HG03139 (cell line): Measurements from ENCODE around the gene MYL11.

Experiments used
- ATAC-seq: cut with Tn5 transposase; IDR thresholded peaks from one replicate; pipeline ENCODE4 v1.9.1; 2021; ENCODE audit not compliant: unreplicated experiment

The MYL11 gene

GRCh38 chr16:30369938-30370455, 4.6 kb upstream of the MYL11 start:
- no peak for ATAC-seq

DNA sequence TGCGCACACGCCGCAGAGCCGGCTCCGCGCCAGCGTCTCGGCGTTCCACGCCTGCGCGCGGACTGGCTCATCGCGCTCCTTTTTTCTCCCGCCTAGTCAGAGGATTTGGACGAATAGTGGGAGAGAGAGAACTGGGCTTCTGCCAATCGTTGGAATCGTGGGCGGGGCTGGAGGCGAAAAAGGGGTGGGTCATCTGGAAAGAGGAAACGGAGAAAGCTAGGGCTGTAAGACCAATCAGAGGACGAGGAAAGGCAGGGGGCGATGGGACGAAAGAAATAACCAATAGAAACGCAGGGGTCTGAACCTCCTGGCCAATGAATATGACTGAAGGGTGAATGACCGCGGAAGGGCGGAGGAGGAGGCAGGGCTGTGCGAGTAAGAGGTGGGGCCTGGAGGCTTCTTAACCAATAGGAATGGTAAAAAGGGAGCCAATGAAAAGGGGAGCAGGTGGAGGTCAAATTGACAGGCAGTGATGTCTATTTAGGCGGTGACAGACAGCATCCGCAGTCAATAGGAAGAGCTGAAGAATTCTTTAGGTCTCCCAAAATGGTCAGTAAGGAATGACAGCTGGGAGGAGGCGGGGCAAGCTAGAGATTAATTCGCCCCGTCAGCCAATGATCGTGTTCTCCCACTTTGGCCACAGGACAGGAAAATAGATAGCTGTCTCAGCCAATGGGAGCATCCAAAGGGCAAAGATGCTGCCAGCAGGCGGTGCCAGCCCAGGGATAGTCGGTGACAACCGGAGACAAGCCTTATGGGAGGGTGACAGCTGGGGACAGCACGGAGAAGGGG, 4.0 kb upstream of the MYL11 start, which contains the start of gene TBC1D10B:
TBC1D10B (minus strand) TSS at position 39 of the 792 bp plus-strand sequence. CDS start 311 bp downstream, outside the sequence.
- peak; percentile 69 for ATAC-seq

GRCh38 chr16:30371248-30371816, 3.3 kb upstream of the MYL11 start:
- ATAC-seq, result no peak

- ATAC-seq, result no peak
These were observed 2.4 kb upstream of the MYL11 start for GRCh38 chr16:30372038-30372712.

GRCh38 chr16:30372725-30373124, 1.9 kb upstream of the MYL11 start:
- no peak for ATAC-seq

DNA sequence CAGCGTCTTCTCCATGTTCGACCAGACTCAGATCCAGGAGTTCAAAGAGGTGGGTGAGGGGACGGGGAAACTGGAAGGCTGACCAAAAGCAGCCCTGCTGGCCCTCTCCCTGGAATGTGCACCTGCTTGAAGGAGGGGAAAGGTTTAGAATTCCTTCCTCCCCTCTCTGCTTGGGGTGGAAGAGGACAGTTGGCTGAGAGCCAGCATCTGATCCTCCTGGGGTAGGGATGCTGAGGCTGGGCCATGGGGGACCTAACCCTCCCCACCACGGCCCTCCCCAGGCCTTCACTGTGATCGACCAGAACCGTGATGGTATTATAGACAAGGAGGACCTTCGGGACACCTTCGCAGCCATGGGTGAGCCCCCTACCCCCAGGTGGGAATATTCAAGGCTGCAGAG, 1.3 kb downstream of the MYL11 start:
- ATAC-seq, result no peak

GRCh38 chr16:30376461-30376902, 1.9 kb downstream of the MYL11 start:
- no peak for ATAC-seq

GRCh38 chr16:30377050-30377811, 2.6 kb downstream of the MYL11 start:
- ATAC-seq, result no peak

DNA sequence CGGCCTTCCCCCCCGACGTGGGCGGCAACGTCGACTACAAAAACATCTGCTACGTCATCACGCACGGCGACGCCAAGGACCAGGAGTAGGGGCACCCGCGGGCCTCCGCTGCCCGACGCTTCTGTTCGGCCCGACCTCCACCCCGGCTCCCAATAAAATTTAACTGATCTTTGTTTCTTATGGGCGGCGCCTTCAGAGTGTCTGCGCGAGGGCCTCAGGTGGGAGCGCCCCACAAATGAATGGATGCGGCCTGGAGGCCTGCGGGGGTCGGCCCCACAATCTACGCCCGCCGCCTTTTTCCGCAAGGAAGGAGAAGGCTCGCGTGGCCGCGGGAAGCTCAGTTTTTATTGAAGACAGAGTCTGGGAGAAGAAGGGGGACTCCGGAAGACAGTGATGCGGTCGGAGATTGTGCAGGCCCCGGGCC, 3.2 kb downstream of the MYL11 start:
- peak; percentile 30 for ATAC-seq

DNA sequence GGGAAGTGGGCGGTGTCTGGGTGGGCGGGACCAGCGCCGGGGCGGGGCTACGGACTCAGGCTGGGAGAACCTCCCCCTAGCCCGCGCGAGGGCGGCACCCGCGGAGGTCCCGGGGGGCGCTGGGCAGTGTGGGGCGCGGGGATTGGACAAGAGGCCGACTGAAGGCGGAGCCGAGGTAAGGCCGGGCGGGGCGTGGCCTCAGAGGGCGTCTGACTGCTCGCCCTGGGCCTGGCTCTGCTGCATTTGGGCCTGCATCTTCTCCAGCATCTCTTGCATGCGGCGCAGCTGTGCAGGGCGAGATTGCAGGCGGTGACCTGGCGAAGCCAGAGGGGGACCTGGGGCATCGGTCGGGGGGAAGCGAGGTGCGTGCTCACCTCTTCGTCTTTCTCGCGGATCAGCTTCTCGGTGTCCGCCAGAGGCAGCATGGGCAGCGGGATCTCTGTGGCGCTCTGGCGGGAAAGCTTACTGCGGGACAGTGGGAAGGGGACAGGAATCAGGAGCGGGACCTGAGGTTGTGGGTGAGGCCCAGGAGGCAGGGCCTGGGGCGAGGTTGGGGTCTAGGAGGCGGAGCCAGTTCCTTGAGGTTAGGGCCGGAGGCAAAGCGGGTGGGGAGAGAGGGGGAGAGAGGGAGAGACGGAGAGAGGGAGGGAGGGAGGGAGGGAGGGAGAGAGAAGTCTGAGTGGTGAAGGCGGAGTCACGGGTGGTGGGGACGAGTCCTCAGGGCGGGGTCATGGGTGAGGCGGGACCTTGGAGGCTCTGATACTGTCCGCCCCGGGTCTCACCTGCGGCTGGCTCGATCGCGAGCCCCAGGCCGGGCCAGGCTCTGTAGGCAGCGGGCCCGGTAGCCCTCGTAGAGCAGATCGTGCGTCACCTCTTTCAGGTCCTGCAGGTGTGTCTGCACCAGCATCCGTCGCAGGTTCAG, 3.9 kb downstream of the MYL11 start:
- ATAC-seq, result peak; percentile 70

DNA sequence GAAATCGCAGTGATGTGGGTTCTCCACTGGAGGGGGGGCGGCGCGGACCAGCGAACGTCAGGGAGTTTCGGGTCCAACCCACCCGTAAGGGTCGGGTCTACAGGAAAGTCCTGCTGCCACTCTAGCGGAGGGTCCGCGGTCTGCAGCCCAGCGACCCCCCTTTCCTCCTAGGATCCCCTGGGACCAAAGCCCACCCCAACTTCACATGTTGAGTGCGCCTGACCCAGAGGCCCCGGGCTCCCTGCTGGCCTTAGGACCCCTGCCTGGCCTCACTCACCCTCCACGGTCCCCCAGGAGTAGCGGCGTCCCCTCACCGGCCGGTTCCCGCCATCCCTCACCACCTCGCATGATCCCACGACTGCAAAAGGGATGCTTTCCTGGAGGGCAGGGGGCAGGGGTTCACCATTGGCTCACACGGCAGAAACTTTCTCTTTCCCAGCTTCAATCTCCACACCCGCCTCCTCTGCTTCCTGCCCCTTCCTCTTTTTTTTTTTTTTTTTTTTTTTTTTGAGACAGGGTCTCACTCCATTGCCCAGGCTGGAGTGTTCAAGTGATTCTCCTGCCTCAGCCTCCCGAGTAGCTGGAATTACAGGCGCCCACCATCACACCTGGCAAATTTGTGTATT, 4.7 kb downstream of the MYL11 start:
- no peak for ATAC-seq

DNA sequence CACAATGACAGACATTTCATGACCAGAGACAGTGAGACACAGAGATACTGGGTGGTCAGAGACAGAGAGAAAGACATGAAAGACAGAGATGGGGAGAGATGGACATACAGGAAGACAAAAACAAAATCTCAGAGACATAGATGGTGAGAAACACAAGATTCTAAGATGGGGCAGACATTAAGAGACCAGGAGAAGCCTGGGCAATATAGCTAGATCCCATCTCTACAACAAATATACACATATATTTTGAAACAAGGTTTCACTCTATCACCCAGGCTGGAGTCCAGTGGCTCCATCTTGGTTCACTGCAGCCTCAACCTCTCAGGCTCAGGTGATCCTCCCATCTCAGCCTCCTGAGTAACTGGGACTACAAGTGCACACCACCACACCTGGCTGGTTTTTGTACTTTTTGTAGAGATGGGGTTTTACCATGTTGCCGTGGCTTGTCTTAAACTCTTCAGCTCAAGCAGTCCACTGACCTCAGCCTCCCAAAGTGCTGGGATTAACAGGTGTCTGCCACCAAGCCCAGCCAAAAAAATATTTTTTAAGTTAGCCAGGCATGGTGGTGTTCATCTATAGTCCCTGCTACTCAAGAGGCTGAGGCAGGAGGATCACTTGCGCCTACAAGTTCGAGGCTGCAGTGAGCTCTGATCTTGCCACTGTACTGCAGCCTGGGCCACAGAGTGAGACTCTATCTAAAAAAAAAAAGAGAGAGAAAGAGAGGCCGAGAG, 5.6 kb downstream of the MYL11 start:
- no peak for ATAC-seq

- no peak for ATAC-seq
These were observed 6.2 kb downstream of the MYL11 start for GRCh38 chr16:30380803-30381208.

DNA sequence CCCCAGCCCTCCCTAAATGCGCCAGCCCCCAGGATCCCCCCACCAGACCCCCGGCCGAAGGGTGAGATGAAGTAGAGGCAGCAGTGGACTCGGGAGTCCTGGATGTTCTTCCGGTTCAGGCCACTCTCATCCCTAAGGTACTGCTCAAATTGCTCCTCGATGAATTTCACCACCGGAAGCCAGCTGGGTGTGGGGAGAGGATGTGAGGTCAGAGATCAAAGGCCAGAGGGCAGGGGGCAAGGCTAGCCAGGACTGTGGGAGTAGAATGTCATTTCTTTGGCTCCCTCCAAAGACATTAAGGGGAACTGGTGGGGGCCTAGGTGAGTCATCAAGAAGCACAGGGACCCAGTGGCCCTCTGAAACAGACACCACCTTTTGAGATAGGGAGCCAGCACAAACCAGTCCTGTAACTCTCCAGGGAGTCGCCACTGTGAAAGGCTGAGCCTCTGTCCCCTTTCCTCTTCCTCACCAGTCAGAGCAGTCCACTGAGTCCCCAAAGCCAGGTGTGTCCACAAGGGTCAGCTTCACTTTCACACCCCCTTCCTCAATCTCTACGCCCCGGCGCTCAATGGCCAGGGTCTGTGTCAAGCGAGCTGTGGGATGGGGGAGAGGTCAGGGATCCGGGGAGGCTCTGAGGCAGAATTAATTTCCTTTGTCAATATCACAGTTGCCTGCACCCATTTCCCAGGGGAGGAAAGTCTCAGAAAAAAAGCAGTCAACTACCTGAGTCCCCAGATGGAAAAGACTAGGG, 6.9 kb downstream of the MYL11 start:
- ATAC-seq, result no peak

DNA sequence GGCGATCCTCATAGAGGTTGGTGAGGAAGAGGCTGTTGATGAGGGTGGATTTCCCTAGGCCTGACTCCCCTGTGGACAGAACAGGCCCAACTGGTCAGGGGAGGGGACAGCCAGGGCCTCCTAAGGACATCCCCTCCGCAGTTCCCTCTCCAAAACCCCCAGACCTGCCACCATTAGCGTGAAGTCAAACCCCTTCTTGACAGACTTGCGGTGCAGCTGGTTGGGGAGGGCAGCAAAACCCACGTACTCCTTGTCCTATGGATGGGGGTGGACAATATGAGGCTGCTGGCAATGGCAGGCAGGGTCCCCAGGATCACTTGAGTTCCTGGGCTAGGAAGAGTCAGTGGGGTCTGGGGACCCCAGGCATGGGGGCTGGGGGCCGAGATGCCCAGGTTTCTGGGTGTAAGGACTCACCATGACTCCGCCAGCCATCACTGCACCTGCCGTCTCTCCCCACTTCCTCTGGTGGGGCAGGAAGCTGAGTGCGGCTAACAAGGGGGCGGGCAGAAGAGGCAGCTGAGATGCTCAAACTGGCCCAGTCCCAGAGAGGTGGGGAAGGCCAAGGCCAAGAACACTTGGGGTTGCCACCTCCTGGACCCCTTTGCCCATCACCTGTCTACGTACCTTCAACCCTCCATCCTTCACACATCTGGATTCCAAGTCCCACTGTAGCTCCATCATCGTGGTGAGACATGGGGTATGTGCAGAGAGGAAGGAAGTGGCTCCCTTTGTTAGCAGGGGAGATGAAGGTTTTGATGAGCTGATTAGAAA, 7.7 kb downstream of the MYL11 start, which contains the start of gene SEPTIN1:
SEPTIN1 (minus strand) TSS at position 451 of the 771 bp plus-strand sequence; CDS start at position 432, 19 bp downstream.
- no peak for ATAC-seq

- ATAC-seq, result no peak
These were observed 8.9 kb downstream of the MYL11 start for GRCh38 chr16:30383521-30383920.

- no peak for ATAC-seq
These were observed 20.1 kb downstream of the MYL11 start for GRCh38 chr16:30394592-30395154.
